ENCODE data around the gene ATP13A1.
"Not testable (repeated sequence)": the region's sequence is repeated elsewhere in the genome, so short reads cannot be mapped to it uniquely, and the experiment has no call there.

ATP13A1 gene

GRCh38 chr19:19663256-19664120 is at the start of gene ATP13A1:
TSS of gene ATP13A1 (minus strand) at chr19:19663676. CDS start at chr19:19663666, 10 bp downstream.
- DNase-seq = peak; percentile 98

GRCh38 chr19:19711934-19712828 is 48.7 kb upstream of the ATP13A1 start:
- DNase-seq = no peak

- no peak for DNase-seq
Observed at GRCh38 chr19:19711306-19711933, 47.9 kb upstream of the ATP13A1 start.

GRCh38 chr19:19710506-19710905 is 47.0 kb upstream of the ATP13A1 start:
- no peak for DNase-seq

GRCh38 chr19:19704836-19705235 is 41.4 kb upstream of the ATP13A1 start:
- DNase-seq = no peak

DNA sequence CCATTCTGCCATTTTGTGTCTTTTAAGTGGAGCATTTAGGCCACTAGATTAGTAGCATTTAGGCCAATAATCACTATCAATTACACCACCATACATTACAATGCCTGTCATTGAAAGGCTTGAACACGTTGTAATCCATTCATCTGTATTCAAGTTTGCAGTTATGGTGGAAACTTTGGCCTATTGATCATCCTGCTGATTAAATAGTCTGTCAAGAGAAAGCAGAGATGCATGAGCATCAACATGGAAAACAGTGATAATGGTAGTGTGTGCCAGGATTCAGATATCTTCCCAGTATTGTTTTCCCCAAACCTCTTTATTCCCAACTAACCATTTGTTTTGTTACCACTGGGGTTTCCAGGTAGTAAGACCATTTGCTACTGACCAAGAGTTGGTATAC is 37.0 kb upstream of the ATP13A1 start:
- not testable (repeated sequence) for DNase-seq

DNA sequence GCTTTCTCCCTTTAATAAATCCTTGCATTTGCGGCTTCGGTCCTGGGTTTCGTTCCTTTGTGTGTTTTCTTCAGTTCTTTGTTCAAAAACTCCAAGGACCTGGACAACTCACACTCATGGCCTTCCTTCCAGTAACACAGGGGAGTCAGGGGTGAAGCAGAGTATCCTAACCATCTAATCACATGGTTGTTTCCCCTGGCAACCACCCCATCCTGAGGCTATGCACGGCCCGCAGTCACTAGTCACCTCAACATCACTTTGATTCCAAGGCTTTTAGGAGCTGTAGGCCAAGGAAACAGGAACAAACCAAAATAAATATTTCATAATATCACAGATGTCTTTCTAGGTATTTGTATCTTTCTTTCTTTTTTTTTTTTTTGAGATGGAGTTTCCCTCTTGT is 34.1 kb upstream of the ATP13A1 start:
- DNase-seq = no peak

- DNase-seq = no peak
Observed at GRCh38 chr19:19696386-19696785, 32.9 kb upstream of the ATP13A1 start.

DNA sequence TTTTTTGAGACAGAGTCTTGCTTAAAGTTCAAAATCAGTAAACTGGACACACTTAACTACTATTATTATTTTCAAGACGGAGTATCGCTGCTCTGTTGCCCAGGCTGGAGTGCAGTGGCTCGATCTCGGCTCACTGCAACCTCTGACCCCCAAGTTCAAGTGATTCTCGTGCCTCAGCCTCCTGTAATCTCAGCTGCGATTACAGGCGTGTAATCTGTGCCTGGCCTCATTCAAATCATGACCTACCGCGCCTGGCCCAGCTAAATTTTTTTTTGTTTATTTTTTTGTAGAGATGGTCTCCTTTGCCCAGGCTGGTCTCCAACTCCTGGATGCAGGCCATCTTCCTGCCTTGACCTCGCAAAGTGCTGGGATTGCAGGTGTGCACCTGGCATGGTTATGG is 28.2 kb upstream of the ATP13A1 start:
- DNase-seq = no peak

- not testable (repeated sequence) for DNase-seq
Observed at GRCh38 chr19:19689023-19689422, 25.5 kb upstream of the ATP13A1 start.

- no peak for DNase-seq
Observed at GRCh38 chr19:19687090-19687489, 23.6 kb upstream of the ATP13A1 start.

DNA sequence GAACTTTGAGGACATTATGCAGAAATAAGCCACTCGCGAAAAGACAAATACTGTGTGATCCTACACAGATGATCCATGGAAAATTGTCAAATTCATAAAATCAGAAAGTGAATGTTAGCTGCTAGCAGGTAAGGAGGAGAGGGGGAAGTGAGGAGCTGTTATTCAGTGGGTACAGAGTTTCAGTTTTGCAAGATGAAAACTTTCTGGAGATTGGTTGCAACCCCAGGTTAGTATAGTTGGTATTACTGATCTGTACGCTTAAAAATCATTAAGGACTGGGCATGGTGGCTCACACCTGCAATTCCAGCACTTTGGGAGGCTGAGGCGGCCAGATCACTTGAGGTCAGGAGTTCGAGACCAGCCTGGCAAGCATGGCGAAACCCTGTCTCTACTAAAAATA is 23.1 kb upstream of the ATP13A1 start:
- DNase-seq = no peak

DNA sequence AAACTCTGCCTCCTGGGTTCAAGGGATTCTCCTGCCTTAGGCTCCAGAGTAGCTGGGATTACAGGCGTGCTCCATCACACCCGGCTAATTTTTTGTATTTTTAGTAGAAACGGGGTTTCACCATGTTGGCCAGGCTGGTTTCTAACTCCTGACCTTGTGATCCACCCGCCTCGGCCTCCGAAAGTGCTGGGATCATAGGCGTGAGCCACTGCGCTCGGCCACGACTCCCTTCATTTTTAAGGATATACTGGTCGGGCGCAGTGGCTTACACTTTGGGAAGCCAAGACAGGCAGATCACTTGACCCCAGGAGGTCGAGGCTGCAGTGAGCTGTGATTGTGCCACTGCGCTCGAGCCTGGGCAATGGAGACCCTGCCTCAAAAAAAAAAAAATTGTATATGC is 22.6 kb upstream of the ATP13A1 start:
- DNase-seq = not testable (repeated sequence)

DNA sequence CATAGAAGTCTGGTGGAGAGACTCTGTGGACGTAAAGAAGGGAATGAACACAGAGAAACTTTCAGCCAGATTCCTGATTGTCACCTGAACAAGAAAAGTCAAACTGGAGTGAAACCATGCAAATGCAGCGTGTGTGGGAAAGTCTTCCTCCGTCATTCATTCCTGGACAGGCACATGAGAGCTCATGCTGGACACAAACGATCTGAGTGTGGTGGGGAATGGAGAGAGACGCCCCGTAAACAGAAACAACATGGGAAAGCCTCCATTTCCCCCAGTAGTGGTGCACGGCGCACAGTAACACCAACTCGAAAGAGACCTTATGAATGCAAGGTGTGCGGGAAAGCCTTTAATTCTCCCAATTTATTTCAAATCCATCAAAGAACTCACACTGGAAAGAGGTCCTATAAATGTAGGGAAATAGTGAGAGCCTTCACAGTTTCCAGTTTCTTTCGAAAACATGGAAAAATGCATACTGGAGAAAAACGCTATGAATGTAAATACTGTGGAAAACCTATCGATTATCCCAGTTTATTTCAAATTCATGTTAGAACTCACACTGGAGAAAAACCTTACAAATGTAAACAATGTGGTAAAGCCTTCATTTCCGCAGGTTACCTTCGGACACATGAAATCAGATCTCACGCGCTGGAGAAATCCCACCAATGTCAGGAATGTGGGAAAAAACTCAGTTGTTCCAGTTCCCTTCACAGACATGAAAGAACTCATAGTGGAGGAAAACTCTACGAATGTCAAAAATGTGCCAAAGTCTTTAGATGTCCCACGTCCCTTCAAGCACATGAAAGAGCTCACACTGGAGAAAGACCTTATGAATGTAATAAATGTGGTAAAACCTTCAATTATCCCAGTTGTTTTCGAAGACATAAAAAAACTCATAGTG is 15.9 kb upstream of the ATP13A1 start:
- no peak for DNase-seq

GRCh38 chr19:19677579-19677978 is 14.1 kb upstream of the ATP13A1 start:
- no peak for DNase-seq

DNA sequence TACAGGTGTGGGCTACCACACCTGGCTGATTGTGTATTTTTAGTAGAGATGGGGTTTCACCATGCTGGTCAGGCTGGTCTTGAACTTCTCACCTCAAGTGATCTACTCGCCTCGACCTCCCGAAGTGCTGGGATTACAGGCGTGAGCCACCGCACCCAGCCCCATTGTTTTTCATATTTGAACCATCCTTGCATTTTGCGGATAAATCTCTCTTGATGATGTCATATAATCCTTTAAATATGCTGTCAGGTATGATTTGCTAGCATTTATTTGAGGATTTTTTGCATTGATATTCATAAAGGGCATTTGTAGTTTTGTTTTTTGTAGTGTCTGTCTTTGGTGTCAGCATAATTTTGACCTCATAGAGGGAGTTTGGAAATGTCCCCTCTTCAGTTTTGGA is 10.8 kb upstream of the ATP13A1 start:
- DNase-seq = no peak

DNA sequence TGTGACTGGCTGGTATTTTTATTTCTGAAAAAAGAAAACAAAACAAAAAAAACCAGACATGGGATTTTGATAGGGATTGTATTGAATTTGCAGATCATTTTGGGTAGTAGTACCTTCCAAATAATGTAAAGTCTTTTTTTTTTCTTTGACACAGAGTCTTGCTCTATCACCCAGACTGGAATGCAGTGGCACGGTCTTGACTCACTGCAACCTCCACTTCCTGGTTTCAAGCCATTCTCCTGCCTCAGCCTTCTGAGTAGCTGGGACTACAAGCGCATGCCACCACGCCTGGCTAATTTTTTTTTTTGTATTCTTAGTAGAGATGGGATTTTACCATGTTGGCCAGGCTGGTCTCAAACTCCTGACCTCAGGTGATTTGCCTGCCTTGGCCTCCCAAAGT is 9.3 kb upstream of the ATP13A1 start:
- no peak for DNase-seq

DNA sequence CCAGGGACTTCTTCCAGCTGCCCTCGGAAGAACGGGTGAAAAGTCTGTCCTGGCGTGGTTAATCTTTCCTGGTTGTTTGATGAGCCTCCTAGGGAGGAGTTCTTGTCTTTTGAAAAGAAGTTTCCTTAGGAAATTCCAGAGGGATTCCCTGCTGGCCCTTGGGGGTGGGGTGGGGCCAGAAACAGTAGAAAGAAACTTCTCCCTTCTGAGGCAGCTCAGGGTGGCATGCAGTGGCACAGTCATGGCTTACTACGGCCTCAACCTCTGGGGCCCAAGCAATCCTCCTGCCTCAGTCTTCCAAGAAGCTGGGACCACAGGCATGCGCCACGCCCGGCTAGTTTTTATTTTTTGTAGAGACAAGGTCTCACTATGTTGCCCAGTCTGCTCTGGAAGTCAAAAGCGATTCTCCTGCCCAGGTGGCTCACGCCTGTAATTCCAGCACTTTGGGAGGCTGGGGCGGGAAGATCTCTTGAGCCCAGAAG is 6.6 kb upstream of the ATP13A1 start:
- no peak for DNase-seq

DNA sequence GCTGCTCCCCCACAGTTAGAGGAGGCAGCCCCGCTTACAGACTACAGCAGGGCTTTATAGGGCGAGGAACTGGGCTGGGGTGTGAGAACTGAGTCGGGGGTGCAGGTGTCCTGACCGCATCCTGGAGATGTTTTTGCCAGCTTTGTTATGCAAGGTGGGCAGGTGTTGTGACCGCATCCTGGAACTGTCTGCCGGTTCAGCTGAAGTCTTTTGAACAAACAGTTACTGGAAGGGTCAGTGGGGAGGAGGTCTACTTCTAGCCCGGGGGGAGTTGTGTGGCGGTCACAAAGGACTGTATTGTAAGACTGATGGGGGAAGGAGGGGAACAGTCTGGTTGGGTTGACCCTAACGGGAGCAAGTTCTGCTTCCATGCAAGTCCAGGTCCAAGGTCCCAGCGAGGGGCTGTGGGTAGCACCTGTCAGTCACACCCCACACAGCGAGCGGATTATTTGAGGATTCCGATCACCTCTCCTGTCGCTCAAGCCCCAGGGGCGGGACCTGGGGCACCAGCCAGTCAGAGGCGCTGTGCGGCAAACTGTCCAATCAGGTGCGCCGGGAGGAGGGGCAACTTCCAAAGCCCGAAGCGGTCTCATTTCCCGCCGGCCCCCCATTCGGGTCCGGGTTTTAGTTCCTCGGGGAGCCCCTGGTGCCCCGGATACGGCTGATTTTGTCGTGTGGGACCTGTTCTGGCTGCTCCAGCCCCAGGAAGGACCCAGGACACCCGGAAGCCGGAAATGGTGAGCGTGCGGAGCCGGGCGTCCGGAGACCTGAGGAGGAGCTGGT is 4.9 kb upstream of the ATP13A1 start, which contains the start of gene ZNF101:
ZNF101 (plus strand) TSS at position 610 of the 783 bp plus-strand sequence; CDS start at position 735, 125 bp downstream.
- DNase-seq = peak; percentile 96

DNA sequence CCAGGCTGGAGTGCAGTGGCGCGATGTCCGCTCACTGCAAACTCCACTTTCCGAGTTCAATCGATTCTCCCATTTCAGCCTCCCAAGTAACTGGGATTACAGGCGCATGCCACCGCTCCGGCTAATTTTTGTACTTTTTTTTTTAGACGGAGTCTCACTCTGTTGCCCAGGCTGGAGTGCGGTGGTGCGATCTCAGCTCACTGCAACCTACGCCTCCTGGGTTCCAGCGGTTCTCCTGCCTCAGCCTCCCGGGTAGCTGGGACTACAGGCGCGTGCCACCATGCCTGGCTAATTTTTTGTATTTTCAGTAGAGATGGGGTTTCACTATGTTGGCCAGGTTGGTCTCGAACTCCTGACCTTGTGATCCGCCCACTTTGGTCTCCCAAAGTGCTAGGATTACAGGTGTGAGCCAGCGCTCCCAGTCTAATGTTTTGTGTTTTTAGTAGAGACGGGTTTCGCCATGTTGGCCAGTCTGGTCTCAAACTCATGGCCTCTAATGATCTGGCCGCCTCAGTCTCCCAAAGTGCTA is 2.0 kb upstream of the ATP13A1 start:
- not testable (repeated sequence) for DNase-seq

DNA sequence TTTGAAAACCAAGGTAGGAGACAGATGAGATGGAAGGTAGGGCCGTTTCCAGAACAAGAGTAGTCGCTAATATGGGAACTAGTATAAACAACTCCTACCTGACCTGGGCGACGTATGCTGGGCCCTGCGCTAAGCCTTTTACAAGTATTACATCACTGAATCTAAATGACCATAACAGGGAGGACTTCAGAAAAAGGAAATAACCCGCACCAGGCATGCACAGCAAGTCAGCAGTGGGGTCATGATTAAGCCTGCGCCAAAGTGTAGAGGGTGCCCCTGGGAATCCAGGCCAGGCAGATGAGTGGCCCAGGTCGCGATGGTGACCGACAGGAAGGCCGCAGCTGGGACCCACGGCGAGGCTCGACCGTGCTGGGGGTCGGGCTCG is 613 bp downstream of the ATP13A1 start:
- DNase-seq = no peak
